Gastroesophageal sphincter (tissue), 3 donors: Measurements from ENCODE around the gene TXLNB.

Experiments
- EP300 ChIP-seq: sonication (generic); formaldehyde crosslinking; IDR thresholded peaks from one replicate; pipeline ENCODE4 v1.6.1; 2017; ENCODE audit warnings: antibody characterized with exemption, mild to moderate bottlenecking
- TF ChIP-seq, protein P1 (sequence below), 4 experiments: fragments of 200-600 bp in 2 of 4; fragments of 450-650 bp in 2 of 4; sonication (generic) in 1 of 4; IDR thresholded peaks; one replicate each; pipeline ENCODE4 v1.5.1; 2017 to 2019; ENCODE audit warnings: antibody characterized with exemption in 4 of 4, mild to moderate bottlenecking in 2 of 4, moderate library complexity in 2 of 4

DNA sequence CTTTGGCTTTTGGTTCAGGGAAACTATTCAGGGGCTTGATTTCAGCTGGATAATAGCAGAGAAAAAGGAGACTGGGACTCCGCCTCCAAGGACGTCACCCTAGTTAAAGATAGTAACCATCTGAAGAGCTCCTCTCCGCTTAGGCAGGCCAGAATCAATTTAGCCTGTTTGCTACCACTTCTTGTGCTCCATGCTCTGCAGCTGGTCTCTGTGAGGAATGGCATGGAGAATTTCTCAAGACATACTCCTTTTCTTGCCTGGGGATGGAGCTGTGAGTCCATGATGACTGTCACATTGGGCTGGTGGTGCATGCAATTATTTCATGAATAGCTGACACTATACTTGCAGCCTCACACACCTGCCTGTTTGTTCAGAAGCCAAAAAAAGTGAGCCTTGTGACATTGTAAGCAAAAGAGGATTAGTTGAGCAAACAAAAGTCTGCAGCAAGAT lies 61.4 kb downstream of the TXLNB start:
- TF ChIP-seq, protein P1, sequence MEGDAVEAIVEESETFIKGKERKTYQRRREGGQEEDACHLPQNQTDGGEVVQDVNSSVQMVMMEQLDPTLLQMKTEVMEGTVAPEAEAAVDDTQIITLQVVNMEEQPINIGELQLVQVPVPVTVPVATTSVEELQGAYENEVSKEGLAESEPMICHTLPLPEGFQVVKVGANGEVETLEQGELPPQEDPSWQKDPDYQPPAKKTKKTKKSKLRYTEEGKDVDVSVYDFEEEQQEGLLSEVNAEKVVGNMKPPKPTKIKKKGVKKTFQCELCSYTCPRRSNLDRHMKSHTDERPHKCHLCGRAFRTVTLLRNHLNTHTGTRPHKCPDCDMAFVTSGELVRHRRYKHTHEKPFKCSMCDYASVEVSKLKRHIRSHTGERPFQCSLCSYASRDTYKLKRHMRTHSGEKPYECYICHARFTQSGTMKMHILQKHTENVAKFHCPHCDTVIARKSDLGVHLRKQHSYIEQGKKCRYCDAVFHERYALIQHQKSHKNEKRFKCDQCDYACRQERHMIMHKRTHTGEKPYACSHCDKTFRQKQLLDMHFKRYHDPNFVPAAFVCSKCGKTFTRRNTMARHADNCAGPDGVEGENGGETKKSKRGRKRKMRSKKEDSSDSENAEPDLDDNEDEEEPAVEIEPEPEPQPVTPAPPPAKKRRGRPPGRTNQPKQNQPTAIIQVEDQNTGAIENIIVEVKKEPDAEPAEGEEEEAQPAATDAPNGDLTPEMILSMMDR (IDR thresholded peaks at IDR 0.05): no peak
- TF ChIP-seq EP300: no peak
